Measurements from ENCODE around the gene NETO2.
"Not testable (repeated sequence)": the region's sequence is repeated elsewhere in the genome, so short reads cannot be mapped to it uniquely, and the experiment has no call there.

DNA sequence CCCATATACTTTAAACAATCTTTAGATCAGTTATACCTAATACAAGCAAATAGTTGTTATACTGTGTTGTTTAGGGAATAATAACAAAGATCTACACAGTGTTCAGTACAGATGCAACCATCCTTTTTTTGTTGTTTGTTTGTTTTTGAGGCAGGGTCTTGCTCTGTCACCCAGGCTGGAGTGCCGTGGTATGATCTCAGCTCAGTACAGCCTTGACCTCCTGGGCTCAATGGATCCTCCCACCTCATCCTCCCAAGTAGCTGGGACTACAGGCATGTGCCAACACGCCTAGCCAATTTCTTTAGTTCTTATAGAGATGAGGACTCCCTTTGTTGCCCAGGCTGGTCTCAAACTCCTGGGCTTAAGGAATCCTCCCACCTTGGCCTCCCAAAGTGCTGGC is 84.6 kb downstream of the NETO2 start:
- TF ChIP-seq, protein P1, sequence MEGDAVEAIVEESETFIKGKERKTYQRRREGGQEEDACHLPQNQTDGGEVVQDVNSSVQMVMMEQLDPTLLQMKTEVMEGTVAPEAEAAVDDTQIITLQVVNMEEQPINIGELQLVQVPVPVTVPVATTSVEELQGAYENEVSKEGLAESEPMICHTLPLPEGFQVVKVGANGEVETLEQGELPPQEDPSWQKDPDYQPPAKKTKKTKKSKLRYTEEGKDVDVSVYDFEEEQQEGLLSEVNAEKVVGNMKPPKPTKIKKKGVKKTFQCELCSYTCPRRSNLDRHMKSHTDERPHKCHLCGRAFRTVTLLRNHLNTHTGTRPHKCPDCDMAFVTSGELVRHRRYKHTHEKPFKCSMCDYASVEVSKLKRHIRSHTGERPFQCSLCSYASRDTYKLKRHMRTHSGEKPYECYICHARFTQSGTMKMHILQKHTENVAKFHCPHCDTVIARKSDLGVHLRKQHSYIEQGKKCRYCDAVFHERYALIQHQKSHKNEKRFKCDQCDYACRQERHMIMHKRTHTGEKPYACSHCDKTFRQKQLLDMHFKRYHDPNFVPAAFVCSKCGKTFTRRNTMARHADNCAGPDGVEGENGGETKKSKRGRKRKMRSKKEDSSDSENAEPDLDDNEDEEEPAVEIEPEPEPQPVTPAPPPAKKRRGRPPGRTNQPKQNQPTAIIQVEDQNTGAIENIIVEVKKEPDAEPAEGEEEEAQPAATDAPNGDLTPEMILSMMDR (conservative IDR thresholded peaks at IDR 0.05; ENCODE audit: low read length): not testable (repeated sequence)
- not testable (repeated sequence) for TF ChIP-seq EZH2phosphoT487 (IDR thresholded peaks at IDR 0.05; ENCODE audit: borderline replicate concordance, low read depth, low read length)

Data from OCI-LY7 (cell line).